Kidney (tissue), 14 donors: ENCODE measurements around the gene TTPAL. TPM values are rescaled to one million over a fixed set of nuclear protein-coding genes. Genes with fewer than 3 reads are reported as not detected.

Experiments used
- DNase-seq, 5 donors: peaks; one replicate each; pipeline ENCODE4 v3.0.0-alpha.2; 2013 to 2020
- FAIRE-seq: peaks from 2 replicates; lab custom pipeline; 2012; peaks lifted over from hg19 to GRCh38; lab: Jason Lieb, UNC
- H3K27ac ChIP-seq, 2 donors: one replicate each; pipeline ENCODE4 v1.7.0; 2013; ENCODE audit warnings: low read depth in 2 of 2, low read length in 2 of 2, inconsistent platforms in 1 of 2
- H3K27me3 ChIP-seq: one replicate; pipeline ENCODE4 v1.7.1; 2013; ENCODE audit warnings: low read length, inconsistent platforms; ENCODE audit not compliant: control insufficient read depth, insufficient read depth
- H3K36me3 ChIP-seq, 3 donors: one replicate each; pipeline versions ENCODE4 v1.7.0 to v1.7.1; 2013; ENCODE audit warnings: low read length in 3 of 3, control low read depth in 1 of 3, inconsistent platforms in 1 of 3; ENCODE audit not compliant: insufficient read depth in 3 of 3, control insufficient read depth in 2 of 3
- H3K4me1 ChIP-seq, 3 donors: one replicate each; pipeline versions ENCODE4 v1.7.0 to v1.7.1; 2013; ENCODE audit warnings: low read length in 3 of 3, inconsistent platforms in 1 of 3, low read depth in 1 of 3; ENCODE audit not compliant: control insufficient read depth in 2 of 3, insufficient read depth in 2 of 3
- H3K4me3 ChIP-seq, 3 donors: one replicate each; pipeline versions ENCODE4 v1.7.0 to v1.8.1; 2013; ENCODE audit warnings: low read length in 3 of 3, control low read depth in 1 of 3, inconsistent platforms in 1 of 3
- H3K9ac ChIP-seq, 3 donors: one replicate each; pipeline versions ENCODE4 v1.7.0 to v1.7.1; 2013; ENCODE audit warnings: low read length in 3 of 3, control low read depth in 1 of 3, inconsistent platforms in 1 of 3
- H3K9me3 ChIP-seq, 3 donors: one replicate each; pipeline versions ENCODE4 v1.7.0 to v1.7.1; 2013; ENCODE audit warnings: low read length in 3 of 3, control low read depth in 1 of 3, inconsistent platforms in 1 of 3; ENCODE audit not compliant: control insufficient read depth in 2 of 3, insufficient read depth in 1 of 3
- CTCF ChIP-seq: IDR thresholded peaks from 3 replicates; pipeline ENCODE4 v1.5.1; 2012; ENCODE audit warnings: mild to moderate bottlenecking, moderate library complexity, borderline replicate concordance; ENCODE audit not compliant: insufficient read depth; ENCODE audit errors: extremely low read depth
- intact Hi-C: fragments of 100-400 bp; cut with DNase I; formaldehyde crosslinking; loops from one replicate; pipeline ENCODE4 v1.11.1; 2022
- polyA plus RNA-seq: library from polyadenylated mRNA; stranded (reverse); fragments of 350-450 nt; fragmentation: Illumina TruSeq; extraction: RNeasy Lipid Tissue Mini Kit (QIAGEN cat#74804); gene quantifications from one replicate; pipeline ENCODE4 v1.2.3, GENCODE V29; 2014; ENCODE audit warnings: low read depth, low replicate concordance; ENCODE audit not compliant: insufficient read depth
- total RNA-seq: library from RNA; stranded (reverse); fragmentation: NEBNext Ultra II Directional; extraction: Animal tissue kit (Norgen Biotek cat#: 25700); gene quantifications from one replicate; pipeline ENCODE4 v1.2.1, GENCODE V29; 2021
- donor health status: control.
- donor health status: control.
- donor health status: control.
- donor health status: control.
- donor health status: control.
- donor health status: DM: yes; HTN: yes; CAD: no.
- donor health status: Normal renal cell carcinoma (clear cell type).

Gene TTPAL
- total and polyA plus RNA-seq, 2 donors from 2014 or later, result 3.5 to 13.5 TPM

- Histone ChIP-seq H3K27me3 (no peaks in the 10 kb centered on the region), H3K36me3 (no peaks in the 10 kb centered on the region), H3K9ac (no peak overlapping the region), H3K4me3 (no peak overlapping the region), H3K9me3 (no peaks in the 10 kb centered on the region), H3K4me1 (peaks cover 0 to 2% (median 0%) of the 10 kb centered on the region in 3 donors), H3K27ac (no peak overlapping the region)
- no peak for FAIRE-seq
- intact Hi-C loops, result no loop called here
- DNase-seq, result peak in 1 of 5 donors; percentile 12
- TF ChIP-seq CTCF, result no peak
Observed at GRCh38 chr20:44450903-44451450, 24.7 kb upstream of the TTPAL start.

DNA sequence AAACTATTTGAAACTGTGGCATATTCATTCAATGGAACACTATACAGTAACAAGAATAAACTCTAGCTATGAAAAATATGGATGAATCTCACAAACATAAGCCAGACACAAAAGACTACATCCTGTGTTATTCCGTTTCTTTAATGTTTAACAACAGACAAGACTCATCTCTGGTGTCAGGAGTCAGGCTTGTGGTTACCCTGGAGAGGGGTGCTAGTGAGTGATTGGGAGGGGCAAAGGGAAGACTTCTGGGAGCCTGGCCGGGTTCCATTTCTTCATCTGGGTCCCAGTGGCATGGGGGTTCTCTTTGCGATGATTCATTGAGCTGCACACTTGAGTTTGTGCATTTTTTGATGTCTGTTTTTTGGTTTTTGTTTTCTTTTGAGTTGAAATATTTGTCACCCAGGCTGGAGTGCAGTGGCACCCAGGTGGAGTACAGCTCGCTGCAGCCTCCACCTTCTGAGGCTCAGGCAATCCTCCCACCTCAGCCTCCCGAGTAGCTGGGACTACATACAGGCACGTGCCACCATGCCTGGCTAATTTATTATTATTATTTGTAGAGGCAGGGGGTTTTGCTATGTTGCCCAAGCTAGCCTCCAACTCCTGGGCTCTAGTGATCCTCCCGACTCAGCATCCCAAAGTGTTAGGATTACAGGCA is 21.2 kb upstream of the TTPAL start:
- Histone ChIP-seq H3K36me3 (no peaks in the 10 kb centered on the region), H3K27me3 (no peaks in the 10 kb centered on the region), H3K9me3 (no peaks in the 10 kb centered on the region), H3K27ac (no peak overlapping the region), H3K9ac (no peak overlapping the region), H3K4me1 (peaks cover 0 to 2% (median 0%) of the 10 kb centered on the region in 3 donors), H3K4me3 (no peak overlapping the region)
- FAIRE-seq (no peak), DNase-seq (peak in 1 of 5 donors; percentile 9)
- TF ChIP-seq CTCF, result no peak
- intact Hi-C loops, result no loop called here

DNA sequence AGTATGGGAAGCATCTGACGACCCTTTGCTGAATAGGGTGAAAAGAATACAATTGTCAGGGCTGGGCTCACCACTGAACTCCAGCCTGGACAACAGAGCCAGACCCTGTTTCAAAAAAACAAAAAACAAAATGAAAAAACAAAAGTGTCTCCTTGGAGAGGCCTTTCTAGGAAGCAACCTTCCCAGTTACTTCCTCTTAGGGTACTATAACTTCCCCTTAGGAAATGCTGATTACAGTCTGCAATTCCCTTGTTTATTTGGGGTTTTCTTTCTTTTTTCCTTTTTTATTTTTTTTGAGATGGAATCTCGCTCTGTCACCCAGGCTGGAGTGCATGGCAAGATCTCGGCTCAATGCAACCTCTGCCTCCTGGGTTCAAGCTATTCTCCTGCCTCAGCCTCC is 20.5 kb upstream of the TTPAL start:
- H3K9ac ChIP-seq, result no peak overlapping the region
- H3K27me3 ChIP-seq, result no peaks in the 10 kb centered on the region
- H3K36me3 ChIP-seq, result no peaks in the 10 kb centered on the region
- no peaks in the 10 kb centered on the region for H3K9me3 ChIP-seq
- FAIRE-seq, result no peak
- DNase-seq, result no peak
- intact Hi-C loops, result no loop called here
- TF ChIP-seq CTCF, result no peak
- peaks cover 0 to 2% (median 0%) of the 10 kb centered on the region in 3 donors for H3K4me1 ChIP-seq
- no peak overlapping the region for H3K4me3 ChIP-seq
- H3K27ac ChIP-seq, result no peak overlapping the region

DNA sequence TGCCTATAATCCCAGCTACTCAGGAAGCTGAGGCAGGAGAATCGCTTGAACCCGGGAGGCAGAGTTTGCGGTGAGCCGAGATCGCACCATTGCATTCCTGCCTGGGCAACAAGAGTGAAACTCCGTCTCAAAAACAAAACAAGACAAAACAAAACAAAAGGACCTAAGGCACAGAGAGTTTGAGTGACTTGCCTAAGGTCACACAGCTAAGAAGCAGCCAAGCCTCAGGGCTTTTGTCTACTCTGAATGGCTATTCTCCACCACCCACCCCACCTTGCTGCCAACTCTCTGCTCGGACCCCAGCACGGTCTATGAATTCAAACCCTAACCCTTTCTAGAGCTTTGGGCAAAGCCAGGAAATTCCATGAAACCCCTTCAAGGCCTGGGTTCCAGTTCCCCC is 19.1 kb upstream of the TTPAL start:
- peak in 1 of 5 donors; percentile 22 for DNase-seq
- H3K4me1 ChIP-seq, result no peaks in the 10 kb centered on the region
- intact Hi-C loops, result no loop called here
- no peak for TF ChIP-seq CTCF
- FAIRE-seq, result no peak
- no peak overlapping the region for H3K9ac ChIP-seq
- no peaks in the 10 kb centered on the region for H3K27me3 ChIP-seq
- H3K4me3 ChIP-seq, result no peak overlapping the region
- H3K36me3 ChIP-seq, result no peaks in the 10 kb centered on the region
- no peaks in the 10 kb centered on the region for H3K9me3 ChIP-seq
- H3K27ac ChIP-seq, result no peak overlapping the region
